CD4-positive, alpha-beta T cell treated with Interleukin-10 for 1 hour (primary cell): Measurements from ENCODE around the gene AVL9.
"Not testable (repeated sequence)": the region's sequence is repeated elsewhere in the genome, so short reads cannot be mapped to it uniquely, and the experiment has no call there.

ENCODE experiments used
- DNase-seq: peaks from one replicate; pipeline ENCODE4 v3.0.0-alpha.2; 2020

AVL9 gene

DNA sequence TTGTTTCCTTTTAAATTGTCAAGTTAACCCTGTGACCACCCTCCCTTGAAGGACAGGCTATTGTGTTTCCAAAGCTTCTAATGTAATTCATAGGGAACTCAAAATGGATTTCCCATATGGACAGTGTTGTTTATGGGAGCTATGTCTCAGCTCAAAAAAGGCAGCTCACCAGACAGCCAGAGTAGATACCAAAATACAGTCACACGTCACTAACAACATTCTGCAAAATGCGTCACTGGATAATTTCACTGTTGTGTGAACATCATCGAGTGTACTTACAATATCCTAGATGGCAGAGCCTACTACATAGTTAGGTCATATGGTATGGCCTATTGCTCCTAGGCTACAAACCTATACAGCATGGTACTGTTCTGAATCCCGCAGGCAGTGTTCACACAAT lies 97.4 kb downstream of the AVL9 start:
- DNase-seq: no peak

DNA sequence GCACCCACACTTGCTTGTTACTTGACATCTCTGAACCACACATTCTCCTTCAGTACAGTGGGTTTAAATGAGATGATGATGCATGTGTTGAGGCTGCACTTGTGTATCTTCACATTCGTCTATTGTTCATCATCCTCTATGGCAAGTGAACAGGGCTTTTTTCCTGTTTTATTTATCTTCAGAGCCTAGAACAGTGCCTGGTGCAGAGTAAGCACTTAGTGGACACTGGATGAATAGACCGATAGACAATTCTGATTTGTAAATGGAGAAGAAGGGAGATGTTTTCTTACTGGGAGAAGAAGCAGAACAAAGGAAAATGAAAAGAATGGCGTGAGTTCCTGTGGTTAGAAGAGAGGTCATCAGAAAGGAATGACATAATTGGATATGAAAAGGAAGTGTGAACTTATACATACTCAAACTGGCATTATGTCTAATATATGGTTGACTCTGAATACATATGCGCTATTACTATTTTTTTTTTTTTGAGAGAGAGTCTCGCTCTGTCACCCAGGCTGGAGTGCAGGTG lies 99.7 kb downstream of the AVL9 start:
- no peak for DNase-seq

DNA sequence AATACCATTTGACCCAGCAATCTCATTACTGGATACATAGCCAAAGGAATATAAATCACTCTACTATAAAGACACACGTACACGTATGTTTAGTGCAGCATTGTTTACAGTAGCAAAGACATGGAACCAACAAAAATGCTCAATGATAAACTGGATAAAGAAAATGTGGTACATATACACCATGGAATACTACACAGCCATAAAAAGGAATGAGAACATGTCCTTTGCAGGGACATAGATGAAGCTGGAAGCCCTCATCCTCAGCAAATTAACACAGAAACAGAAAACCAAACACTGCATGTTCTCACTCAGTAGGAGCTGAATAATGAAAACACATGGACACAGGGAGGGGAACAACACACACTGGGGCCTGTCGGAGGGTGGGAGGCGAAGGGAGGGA lies 105.9 kb downstream of the AVL9 start:
- DNase-seq: not testable (repeated sequence)

DNA sequence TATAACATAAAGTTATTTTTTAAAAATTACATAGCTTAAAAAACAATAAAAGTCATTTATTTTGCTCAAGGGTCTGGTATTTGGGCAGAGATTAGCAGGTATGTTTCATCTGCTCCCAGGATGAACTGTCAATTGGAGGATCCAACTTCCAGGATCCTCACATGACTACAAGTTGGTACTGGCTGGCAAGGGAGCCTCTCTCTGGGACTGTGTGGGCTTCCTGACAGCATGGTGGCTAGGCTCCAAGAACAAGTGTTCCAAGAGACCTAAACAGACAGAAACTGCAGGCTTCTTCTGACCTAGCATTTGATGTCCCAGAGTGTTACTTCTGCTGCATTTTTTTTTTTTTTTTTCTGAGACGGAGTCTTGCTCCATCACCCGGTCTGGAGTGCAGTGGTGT lies 107.2 kb downstream of the AVL9 start:
- DNase-seq: no peak

DNA sequence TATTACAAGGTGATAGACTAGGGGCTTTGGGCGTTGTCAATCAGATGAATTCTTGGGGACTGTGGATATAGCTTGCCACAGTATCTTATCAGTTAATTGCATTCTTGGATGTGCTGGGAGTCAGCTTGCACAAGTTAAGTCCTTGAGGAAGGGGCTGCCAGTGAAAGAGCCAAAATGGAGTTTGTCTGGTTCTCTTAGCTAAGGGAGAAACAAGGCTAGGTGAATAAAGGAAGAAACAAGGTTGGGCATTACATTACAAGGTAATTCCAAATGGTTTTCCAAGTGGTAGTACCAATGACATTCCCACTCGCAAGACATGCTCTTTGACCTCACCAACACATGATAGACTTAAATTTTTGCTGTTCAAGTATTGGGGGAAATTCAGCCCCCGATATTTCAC lies 108.2 kb downstream of the AVL9 start:
- DNase-seq: not testable (repeated sequence)

DNA sequence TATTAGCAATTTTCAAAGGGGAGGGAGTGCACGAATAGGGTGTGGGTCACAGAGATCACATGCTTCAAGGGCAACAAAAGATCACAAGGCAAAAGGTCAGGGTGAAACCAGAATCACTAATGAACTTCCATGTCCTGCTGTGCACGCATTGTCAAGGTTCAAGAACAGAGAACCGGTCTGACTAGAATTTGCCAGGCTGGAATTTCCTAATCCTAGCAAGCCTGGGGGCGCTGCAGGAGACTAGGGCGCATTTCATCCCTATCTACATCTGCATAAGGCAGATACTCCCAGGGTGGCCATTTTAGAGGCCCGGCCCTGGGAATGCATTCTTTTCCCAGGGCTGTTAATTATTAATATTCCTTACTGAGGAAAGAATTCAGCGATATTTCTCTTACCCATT lies 108.8 kb downstream of the AVL9 start:
- DNase-seq: not testable (repeated sequence)

DNA sequence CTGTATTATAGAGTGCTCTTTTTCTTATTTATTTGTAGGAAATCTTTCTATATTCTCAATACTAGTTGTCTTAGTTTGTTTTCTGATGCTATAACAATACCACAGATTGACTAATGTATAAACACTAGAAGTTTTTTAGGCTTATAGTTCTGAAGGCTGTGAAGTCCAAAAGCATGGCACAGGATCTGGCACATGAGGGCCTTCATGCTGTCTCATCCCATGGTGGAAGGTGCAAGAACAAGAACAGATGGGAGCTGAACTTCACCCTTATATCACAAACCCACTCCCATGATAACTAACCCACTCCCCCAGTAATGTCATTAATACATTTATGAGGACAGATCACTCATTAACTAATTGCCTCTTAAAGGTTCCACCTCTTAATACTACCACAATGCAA lies 109.7 kb downstream of the AVL9 start:
- DNase-seq: no peak

DNA sequence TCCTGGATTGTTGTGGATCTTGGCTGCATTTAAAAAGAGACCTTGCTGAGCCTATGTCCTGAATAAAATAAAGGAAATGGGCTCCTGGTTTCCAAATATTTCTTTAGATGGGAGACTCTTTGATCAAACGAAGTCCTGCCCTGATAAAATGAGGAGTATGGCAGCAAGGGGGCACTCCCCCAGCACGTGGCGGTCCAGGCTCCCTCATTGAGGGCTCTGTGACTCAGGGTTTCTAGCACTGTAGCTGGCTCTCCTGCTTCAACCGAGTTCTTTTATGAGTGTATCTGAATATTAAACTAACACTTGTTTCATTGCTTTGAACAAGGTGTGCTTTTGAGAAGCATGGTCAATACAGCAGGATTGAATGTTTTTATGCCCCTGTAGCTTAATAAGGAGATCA lies 114.2 kb downstream of the AVL9 start:
- no peak for DNase-seq

DNA sequence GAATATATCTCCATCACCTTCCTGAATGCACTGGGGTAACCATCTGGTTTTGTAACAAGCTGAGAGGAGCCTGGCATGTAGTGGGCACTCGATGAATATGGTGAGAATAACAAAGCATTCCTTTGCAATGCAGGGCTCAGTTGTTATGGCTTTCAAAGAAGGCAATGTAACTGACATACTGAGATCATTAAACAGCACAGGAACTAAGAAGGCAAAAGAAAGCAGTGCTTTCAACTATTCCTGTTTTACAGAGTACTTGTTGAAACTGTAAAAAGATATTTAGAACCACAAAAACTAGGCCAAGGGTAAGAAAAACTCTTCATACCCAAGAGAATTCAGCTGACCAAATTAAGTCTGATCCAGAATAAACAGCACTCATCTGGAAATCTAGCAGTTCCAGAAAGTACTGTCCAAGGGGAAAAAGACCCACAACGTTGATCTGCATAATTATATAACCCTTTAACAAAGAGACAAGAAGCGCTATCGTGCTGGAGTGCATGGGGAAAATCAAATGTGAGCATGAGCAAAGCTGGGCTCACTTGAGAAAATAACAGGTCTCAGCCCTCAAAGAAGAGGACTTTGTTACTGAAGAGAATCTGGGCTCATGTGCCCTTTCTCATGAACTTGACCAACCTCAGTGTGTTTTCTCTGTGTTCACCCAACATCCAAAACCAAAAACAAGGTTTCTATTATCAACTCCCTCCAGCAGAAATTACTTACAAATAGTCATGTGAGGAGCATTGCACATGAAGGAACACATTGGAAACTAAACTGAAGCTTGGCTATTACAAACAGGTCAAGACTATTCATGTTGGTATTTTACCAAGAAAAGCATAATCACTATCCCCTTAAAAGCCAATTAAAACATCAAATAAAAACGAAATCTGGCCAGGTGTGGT lies 116.2 kb downstream of the AVL9 start:
- no peak for DNase-seq

DNA sequence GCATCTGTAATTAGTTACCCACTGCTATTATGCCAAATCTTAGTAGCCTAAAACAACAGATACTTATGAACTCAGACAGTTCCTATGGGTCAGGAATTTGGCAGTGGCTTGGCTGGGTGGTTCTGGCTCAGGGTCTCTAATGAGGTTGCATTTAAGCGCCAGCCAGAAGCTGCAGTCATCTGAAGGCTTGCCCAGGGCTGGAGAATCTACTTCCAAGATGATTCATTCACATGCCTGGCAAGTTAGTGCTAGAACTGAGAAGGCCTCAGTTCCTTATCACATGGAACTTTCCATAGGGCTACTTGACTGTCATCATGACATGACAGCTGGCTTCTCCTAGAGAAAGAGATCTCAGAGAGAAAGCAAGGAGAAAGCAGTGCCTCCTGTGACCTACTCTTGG lies 121.3 kb downstream of the AVL9 start:
- DNase-seq: no peak

DNA sequence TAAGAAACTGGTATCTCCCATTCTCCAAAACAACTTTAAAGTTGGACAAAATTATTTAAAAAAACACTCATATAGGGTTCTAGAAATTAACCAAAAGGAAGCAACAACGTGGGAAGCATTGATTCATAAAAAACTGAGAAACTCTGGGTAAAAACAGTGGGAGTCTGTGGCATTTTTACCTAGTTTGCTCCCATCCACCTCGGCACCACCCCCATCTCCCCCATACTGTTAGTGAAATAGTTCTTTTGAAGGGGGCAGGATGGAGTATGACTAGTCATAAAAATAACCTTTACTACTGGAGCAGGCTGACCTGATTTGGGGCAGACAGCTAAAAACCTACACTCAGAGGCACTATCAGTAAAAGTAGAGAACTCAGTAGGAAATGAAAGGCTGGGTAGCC lies 123.2 kb downstream of the AVL9 start:
- no peak for DNase-seq

DNA sequence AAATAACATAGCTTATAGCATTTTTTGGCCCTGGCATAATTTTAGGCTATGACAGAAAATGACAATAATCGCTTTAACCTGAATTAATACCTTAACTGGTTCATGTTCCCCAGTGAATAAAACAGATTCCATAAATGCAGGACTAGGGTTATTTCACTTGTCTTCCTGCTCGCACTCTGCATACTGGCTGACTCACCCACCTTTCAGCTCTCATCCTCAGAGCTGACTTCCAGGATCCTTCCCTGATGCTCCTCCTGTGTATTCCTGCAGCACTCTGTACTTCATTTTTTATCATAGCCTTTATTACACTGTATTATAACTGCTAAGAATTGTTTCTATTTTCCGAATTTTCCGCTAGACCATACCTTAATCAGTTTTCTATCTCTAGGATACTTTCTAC lies 123.7 kb downstream of the AVL9 start:
- DNase-seq: no peak

DNA sequence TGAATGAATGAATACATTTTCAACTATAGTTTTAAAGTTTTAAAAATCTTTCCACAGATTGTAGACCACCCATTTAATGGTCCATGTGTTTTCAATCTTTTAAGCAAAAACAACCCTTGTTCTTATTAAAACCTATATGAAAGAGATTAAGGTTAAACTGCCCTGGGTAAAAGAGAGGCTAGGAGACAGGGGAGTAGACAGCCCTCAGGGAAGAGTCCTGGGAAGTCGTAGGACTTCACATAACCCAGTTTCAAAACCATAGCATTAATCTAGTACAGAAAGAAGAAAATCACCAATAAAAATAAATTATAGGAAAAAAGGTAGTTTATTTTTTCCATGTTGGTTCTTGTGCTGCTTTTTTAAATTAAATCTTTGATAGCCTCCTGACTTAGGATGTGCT lies 124.1 kb downstream of the AVL9 start:
- DNase-seq: not testable (repeated sequence)

DNA sequence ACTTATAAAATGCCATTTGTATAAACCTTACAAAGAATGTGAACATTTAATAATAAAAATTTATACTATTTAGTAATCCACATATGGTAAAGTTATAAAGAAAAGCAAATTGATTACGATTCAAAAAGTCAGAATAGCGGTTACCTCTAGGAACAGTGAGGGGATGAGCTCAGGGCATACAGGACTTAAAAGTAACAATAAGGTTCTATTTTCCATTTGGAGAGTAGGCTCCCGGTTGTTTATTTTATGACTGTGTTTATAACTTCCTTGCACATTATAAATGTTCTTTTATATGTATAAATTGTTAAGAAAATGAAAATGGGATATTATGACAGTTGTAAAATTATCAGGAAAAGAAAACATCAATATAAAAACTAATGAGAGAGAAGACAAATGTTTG lies 135.7 kb downstream of the AVL9 start:
- DNase-seq: no peak

DNA sequence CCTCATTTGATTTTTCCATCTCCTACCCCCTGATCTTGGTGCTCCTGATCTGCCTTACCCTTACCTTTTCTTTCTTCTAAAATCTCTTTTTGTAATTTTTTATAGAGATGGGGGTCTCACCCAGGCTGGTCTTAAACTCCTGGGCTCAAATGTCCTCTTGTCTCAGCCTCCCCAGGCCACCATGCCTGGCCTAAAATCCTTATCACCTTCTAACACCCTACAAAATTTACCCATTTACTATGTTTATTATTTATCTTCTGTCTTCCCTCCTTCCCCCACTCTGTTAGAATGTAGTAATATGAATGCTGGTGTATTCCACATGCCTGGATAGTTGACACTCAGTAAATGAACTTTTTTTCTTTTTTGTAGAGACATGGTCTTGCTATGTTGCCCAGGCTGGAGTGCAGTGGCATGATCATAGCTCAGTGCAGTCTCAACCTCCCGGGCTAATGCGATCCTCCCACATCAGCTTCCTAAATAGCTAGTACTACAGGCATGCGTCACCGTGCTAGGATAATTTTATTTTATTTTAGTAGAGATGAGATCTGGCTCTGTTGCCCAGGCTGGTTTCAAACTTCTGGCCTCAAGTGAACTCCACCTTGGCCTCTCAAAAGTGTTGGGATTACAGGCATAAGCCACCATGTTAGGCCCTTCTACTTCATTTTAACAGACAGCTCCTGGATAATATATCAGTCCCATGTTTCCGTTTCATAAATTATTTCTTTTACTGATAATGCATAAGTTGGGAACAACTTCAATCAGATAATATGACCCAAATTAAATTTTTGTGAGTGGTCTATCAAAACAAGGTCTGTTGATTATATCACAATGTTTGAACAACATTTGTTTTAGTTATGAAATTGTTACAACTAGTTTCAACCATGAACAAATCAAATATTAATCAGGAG lies 136.6 kb downstream of the AVL9 start:
- not testable (repeated sequence) for DNase-seq

DNA sequence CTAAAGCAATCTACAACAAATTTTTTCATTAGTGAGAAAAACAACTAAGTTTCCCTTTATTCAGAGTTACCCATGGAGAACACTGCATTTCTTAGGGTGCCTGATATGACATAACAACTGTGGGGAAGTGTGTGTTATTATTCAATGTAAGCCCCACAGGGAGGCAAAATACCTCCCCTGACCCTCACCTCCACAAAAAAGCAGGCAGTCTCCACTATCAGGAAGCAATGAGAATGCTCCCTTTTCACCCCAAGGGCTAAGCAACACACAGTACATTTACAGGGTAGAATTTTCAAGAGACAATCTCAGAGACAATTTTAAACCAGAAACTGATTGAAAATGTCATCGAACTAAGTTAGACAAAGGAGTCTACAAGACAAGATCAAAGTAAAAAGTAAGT lies 138.2 kb downstream of the AVL9 start:
- DNase-seq: not testable (repeated sequence)

DNA sequence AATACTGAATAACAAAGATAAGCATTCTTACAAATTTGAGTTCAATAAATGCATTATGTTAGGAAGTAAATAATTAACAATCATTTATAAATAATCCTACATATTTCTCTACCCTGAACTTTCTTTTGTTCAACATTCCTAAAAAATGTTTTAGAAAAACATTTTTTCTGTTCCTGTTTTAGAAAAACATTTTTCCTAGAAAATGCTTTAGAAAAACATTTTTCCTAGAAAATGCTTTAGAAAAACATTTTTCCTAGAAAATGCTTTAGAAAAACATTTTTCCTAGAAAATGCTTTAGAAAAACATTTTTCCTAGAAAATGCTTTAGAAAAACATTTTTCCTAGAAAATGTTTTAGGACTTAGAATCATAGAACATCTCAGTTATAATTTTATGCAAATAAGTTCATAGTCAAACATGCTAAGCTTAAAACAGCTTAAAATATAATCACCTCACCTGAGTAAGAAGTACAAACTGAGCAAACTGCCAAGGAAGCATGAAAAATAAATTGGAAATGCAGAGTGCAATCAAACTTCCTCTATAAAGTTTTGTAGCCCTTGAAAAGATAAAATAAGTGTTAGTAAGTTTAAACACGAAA lies 139.6 kb downstream of the AVL9 start:
- not testable (repeated sequence) for DNase-seq

DNA sequence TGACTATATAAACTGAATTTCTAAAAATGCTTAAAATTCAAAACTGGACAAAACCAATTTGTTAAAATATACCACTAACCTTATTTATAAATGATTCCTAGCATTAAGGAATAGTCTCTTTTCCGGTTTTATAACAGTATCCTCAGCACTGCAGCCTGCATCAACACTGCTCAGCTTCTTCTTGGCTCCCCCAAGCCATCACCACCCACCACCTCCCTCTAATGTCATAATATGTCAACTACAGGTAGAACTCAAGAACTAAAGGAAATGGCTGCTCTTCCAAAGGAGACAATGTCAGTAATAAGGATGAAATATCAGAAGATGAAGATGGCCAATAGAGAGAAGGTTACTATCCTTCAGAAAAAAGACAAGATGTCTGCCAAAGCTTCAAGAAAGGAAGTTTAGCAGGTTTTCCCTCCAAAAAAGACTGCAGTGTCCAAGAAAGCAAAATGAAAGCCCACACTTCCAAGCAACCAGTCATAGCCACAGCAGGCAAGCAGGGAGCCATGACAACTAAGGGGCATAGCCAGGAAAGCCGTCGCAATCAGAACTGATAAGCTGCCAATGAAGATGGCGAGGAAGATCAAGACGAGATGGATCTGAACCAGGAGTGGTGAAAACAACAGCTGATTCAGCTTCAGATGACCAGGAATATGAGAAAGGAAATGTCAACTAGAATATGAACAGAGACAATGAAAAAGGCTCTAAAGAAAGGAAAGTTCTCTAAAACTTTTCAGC lies 141.6 kb downstream of the AVL9 start:
- not testable (repeated sequence) for DNase-seq

DNA sequence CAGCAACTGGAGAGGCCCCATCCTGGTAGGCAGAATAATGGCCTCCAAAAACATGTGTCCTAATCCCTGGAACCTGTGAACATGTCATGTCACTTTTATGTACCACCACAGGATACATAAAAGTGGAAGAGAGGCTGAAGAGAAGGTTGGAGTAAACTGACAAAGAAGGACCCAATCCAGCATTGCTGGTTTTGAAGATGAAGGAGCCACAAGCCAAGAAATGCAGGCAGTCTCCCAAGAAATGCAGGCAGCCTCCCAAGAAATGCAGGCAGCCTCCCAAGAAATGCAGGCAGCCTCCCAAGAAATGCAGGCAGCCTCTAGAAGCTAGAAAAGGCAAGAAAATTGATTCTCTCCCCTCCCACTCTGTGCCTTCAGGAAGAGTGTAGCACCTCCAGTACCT lies 142.3 kb downstream of the AVL9 start:
- not testable (repeated sequence) for DNase-seq
